ENCODE measurements around the gene ZFYVE28.

ZFYVE28 gene

DNA sequence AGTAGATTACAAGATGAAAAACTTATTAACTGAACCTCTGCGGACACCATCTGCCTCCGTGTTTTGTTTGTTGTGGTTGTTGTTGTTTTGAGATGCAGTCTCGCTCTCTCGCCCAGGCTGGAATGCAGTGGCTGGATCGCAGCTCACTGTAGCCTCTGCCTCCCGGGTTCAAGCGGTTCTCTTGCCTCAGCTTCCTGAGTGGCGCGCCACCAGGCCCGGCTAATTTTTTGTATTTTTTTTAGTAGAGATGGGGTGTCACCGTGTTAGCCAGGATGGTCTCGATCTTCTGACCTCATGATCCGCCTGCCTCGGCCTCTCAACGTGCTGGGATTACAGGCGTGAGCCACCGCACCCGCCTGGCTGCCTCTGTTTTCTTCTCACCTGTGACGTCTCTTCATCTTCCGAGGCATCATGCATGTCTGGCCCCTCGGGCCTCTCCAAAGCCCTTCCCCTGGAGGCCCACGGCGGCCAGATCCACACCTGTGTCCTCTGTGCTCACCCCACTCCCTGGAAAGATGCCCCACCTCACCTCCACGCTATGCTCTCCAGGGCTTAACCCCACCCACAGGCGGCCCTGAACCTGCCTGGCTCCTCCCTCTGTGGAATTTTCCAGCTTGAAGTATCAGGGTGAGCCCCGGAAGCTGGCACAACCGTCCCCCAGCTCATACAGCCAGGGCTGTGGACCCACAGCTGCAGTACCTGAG is 79.5 kb downstream of the ZFYVE28 start:
- DNase-seq (ENCODE audit: extremely low spot score, insufficient read length, low read depth) (no peak), FAIRE-seq (no peak)

DNA sequence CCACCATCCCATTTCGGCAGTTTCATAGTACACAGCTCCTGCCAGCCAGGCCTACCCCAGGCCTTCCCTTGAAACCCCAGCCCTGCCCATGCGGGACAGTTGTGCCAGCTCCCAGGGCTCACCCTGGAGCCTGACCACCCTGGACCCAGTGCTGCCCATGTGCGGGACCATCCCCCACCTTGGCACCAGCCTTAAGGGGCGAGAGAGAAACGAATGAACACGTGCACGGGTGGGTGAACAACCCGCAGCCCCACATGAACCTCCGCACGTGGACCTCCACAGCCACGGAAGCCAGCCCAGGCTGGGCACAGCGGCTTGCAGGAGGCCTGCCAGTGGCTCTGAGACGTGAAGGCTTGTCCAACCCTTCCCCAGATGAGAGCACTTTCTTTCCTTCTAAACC is 80.5 kb downstream of the ZFYVE28 start:
- FAIRE-seq, result no peak
- no peak for DNase-seq (ENCODE audit: extremely low spot score, insufficient read length, low read depth)

DNA sequence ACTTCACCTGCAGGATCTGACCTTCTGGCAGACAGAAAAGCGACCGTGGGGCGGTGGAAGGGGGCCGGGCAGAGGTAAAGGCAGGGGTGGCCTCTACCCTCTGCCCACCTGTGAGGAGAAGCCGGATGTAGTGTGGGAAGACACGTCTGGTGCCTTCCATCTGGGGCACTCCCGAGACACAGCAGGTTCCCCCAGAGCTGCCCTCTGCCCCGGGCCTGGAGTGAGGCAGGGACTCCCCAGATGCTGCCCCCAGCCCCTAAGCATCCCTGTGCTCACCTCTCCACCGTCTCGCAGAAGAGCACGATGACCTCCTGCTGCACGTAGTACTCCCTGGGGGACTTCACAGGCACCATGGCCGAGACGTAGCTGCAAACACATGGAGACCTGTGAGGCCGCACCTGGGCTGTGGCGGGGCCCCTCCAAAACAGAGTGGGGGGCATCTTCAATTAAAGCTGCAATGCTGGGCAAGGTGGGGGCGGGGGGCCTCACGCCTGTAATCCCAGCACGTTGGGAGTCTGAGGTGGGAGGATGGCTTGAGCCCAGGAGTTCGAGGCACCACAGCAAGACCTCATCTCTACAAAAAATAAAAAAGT is 81.2 kb downstream of the ZFYVE28 start:
- DNase-seq (ENCODE audit: extremely low spot score, insufficient read length, low read depth) (no peak), FAIRE-seq (no peak)

DNA sequence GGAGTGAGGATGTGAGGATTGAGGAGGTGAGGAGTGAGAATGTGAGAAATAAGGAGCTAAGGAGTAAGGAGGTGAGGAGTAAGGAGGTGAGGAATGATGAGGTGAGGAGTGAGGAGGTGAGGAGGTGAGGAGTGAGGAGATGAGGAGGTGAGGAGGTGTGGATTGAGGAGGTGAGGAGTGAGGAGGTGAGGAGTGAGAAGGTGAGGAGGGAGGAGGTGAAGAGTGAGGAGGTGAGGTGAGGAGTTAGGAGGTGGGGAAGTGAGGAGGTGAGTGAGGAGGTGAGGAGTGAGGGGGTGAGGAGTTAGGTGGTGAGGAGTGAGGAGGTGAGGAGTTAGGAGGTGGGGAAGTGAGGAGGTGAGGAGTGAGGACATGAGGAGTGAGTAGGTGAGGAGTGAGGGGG is 81.8 kb downstream of the ZFYVE28 start:
- FAIRE-seq (no peak), DNase-seq (ENCODE audit: extremely low spot score, insufficient read length, low read depth) (no peak)

DNA sequence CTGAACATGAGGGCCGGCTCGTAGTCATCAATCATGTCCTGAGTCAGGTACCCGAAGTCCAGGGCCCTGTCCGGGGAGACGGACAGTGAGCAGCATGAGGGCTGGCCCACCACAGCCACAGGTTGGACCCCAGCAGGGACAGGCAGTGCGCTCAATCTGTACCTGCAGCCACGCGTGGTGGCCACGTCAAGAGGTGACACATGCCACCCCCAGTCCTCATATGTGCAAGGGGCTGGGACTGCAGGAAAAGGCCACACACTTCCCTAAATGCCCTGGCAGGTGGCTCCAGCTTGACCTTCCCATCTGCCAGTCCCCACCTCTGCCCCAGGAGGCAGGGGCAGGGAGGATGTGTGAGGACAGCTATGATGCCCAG is 82.7 kb downstream of the ZFYVE28 start:
- DNase-seq (ENCODE audit: extremely low spot score, insufficient read length, low read depth), result no peak
- no peak for FAIRE-seq

DNA sequence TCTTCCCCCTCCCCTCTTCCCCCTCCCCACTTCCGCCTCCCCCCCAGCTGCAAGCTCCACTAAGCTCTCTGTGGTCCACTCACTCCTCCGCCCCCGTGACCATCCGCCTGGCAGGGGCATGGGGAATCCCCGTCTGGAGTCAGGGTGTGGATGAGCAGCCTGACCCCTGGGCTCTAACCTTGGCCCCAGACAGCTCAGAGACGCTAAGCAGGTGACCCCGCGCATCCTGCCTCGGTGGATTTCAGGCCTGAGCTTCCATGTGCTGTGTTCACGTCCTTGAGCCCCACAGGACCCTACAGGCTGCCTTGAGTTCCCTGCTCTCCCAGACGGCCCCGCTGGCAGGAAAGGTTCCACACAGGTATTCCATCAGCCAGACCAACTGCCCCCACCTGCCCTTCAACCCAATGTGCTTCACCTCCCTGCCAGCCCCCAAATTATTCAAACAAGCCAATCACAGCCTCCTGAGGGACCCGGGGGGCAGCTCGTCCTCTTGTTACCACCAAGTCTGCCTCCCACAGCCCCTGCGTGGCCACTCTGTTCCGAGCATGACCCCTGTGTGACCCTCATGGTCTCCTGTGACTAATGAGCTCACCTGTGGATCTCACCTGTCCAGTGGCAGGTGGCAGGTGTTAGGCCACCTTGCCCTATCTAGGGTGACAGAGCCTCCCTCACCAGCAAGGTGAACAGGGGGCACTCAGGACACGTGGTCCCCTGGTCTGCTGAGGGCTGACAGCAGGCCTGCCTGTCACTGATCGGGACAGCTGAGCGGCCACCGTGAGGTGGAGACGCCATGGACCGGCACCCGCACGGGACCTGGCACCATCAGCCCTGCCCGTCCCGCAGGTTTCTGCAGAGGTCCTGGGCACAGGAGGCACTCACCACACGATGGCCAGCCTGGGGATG is 83.4 kb downstream of the ZFYVE28 start:
- no peak for DNase-seq (ENCODE audit: extremely low spot score, insufficient read length, low read depth)
- FAIRE-seq, result no peak

DNA sequence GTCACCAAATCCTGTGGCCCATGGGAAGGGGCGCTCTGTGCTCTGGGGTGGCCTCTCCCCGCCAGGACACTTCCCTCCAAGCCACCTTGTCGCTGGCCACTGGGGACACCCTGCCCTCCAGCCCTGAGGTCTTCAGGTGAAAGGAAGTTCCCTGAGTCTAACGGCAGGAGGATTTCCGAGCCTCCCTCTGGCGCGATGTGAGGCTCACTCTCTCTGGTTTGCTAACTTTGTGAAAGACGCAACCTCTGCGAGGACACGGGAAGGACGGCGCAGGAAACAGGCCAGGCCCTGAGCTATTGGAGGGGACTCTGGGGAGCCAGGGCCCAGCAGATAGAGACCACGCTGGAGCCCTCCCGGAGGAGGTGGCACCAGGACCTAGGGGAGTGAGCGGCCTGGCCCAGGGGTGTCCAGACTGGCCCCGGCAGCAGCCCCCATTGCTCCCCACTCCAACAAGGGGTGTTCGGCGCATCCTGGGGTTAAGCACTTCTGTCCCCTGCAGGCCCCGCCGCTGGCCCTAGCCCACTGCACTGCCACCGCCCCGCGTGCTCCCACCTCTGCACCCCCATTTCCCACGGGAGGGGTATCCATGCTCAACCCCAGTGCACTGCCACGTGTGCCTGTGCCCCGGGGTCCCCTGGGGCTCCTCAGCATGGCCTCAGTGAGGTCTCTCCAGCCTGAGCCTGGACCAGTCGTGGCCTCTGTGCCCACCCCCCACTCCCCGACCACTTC is 84.4 kb downstream of the ZFYVE28 start:
- DNase-seq (ENCODE audit: extremely low spot score, insufficient read length, low read depth), result no peak
- FAIRE-seq, result no peak

DNA sequence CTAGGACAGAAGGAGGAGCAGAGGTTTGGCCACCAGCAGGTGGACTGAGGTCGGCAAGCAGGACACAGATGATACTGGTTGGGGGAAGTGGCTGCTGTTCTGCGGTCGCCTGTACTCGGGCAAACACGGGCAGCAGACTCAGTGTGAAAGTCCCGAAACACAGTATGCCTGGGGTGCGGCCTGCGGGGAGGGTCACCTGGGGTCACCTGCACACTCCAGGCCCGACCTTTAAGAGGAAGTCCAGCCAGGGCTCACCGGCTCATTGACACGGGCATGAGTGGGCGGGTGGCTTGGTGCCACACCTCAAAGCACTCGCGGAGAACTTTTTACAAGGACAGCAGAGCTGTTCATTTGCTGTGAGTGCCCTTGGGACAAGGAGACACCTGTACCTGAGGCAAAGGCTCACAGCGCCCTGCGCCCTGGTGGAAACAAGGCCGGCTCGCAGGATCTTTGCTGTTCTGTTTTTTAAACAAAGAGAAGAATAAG is 85.0 kb downstream of the ZFYVE28 start:
- DNase-seq (ENCODE audit: extremely low spot score, insufficient read length, low read depth) (no peak), FAIRE-seq (no peak)

DNA sequence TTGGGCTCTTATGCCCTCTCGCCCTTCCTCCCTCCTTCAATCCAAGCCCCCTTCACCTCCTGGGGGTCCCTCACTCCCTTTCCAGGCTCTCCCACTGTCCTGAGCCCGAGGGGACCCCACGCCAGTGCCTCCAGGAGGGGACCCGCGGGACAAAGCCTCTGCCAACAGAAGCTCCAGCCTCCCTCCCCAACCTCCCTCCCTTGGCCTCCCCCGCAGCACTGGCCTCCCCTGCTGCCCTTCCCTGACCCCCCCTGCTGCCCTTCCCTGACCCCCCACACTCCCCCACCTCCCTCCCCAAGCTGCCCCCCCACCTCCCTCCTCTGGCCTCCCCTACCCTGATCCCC is 85.5 kb downstream of the ZFYVE28 start:
- FAIRE-seq (no peak), DNase-seq (ENCODE audit: extremely low spot score, insufficient read length, low read depth) (no peak)

DNA sequence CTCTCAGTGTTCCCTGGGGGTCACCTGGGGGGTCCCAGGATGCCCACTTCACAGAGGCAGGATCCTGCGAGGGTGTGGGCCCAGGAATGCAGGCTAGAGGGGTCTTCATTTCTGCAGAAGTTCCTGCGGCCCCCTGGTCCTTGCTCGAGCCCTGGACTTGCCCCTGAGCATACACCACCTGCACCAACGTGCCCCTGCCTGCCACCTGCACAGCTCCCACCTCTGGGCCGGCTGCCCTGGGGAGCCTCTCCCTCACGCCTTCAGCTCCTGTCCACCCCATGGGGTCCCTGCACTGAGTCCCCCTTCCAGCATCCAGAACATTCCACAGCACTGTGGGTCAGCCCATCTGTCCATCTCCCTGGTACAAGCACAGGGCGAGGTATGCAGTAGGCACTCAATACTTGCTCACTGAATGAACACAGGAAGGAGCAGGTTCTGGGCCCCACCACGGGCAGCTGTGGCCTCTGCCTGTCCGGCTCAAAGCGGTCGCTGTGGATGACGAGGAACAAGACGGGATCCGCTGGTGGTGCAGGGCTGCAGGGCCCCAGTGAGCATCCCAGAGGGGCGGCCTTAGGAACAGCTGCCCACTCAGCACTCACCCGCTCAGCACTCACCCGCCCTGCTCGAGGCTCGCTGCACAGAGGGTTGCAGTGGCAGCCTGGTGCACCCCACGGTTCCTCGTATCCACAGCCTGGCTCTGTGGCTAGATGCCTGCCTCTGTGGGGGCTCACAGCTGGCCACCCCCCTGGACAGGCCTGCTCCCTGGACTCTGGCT is 86.1 kb downstream of the ZFYVE28 start:
- DNase-seq (ENCODE audit: extremely low spot score, insufficient read length, low read depth) (no peak), FAIRE-seq (no peak)

DNA sequence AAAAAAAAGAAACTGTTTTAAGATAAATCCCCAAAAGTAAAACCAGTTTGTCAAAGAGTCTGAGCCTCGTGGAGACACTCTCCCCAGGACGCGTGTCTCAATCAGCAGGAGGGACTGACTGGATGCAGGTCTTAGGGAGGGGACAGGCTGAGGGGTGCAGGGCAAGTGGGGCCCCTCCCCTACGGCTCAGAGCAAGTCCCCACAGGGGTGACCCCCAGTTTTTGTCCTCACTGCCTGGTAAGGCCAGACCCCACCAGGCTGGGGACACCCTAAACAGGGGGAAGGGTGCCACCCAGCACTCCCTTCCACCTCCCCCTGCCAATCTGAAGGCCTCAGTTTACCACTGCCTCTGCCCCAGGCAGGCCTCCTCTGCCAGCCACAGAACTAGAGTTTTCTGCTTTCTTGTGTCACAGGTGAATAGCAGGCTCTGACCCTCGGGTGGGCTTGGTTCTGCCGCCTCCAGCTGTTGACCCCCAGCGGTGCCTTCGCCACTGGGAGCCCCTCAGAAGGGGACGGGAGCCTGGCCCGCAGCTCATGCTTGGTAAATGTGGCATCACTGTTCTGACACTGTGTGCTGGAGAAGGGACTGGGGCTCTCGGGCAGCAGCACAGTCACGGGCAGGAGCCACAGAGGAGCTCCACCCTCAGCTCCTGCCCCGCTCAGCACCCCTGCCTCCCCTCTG is 86.8 kb downstream of the ZFYVE28 start:
- FAIRE-seq (no peak), DNase-seq (ENCODE audit: extremely low spot score, insufficient read length, low read depth) (no peak)

DNA sequence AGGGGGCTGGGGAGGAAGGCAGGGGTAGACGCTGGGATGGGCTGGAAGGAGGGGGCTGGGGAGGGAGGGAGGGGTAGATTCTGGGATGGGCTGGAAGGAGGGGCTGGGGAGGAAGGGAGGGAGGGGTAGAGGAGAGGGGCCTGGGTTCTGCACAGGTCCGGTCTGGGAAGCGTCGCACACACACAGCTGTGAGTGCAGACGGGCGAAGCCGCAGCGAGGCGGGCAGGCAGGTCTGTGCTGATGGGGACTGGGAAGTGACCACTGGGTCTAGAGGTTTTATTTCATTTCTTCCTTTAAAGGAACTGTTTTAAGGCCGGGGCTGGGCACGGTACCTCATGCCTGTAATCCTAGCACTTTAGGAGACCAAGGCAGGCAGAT is 87.4 kb downstream of the ZFYVE28 start:
- no peak for FAIRE-seq

DNA sequence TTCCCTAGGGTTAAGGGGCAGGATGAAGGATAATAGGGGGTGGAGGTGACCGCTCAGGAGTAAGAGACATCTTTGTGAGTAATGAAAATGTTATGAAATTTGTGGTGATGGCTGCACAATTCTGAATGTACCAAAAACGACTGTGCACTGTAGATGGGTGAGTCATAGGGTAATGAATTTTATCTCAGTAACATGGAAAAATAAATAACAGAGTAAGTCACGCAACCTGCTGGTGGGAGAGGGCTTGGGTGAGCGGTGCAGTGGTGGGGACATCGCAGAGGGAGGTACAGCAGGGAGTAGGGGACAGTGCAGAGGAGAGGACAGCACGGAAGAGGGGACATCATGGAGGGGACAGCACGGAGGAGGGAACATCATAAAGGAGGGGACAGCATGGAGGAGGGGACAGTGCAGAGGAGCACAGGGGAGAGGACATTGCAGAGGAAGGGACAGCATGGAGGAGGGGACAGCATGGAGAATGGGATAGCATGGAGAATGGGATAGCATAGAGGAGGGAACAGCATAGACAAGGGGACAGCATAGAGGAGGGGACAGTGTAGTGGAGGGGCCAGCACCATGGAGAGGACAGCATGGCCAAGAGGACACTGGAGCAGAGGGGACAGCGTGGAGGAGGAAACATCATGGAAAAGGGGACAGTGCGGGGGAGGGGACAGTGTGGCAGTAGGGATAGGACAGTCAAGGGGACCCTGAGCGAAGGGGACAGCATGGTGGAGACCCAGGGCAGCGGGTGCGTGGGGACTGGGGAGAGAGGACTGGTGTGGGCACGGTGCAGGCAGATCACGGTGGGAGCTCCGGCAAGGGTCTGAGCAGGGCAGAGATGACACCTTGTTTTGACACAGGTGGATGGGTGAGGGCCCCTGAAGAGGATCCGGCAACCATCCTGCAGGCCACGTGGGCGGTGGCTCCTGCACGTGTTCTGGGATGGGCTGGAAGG is 88.1 kb downstream of the ZFYVE28 start:
- FAIRE-seq, result no peak

More for the DNA sequence above, 87.4 kb downstream of the ZFYVE28 start:
- no peak for DNase-seq (ENCODE audit: extremely low spot score, insufficient read length, low read depth)

DNA sequence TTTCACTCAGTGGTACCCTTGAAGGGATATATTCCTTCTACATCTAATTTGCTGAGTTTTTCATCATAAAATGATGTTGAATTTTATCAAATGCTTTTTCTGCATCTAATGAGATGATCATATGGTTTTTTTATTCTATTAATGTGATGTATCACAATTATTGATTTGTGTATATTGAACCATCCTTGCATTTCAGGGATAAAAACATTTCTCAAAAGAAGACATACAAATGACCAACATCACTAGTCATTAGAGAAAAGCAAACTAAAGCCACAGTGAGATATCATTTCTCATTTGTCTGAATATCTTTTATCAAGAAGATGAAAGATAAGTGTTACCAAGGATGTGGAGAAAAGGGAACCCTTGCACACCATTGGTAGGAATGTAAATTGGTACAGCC is 90.9 kb downstream of the ZFYVE28 start:
- DNase-seq (ENCODE audit: extremely low spot score, insufficient read length, low read depth) (no peak), FAIRE-seq (no peak)

More for the DNA sequence above, 88.1 kb downstream of the ZFYVE28 start:
- DNase-seq (ENCODE audit: extremely low spot score, insufficient read length, low read depth), result no peak

DNA sequence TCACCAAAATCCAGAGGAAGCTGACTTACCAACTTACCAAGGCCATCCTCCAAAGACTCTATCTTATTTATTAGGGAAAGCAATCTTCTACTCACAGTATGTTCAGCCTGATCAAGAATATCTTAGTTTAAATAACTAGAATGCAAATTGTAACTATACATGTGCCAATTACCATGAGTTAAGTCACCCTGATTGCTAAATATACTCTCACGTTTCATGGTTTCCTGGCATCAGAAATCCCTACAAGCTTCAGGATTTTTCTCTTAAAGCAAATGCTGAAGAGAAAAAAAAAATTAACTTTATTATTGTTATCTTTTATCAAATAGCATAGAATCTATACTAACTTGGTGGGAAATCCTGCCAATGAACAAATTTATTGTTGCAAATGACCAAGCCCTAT is 93.6 kb downstream of the ZFYVE28 start:
- FAIRE-seq (no peak), DNase-seq (ENCODE audit: extremely low spot score, insufficient read length, low read depth) (no peak)

DNA sequence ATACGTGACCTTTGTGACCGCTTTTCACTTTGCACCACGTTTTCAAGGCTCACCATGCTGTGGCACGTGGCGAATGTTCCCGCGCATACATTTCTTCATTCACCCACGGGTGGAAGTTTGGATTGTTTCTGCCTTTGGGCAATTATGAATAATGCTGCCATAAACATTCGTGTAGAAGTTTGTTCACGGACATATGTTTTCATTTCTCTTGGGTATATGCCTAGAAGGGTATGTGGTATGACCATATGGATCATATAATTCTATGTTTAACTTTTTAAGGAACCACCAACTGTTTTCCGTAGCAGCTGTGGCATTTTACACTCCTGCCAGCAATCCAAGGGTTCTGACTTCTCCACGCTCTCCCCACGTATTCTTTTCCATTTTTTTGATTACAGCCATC is 95.6 kb downstream of the ZFYVE28 start:
- no peak for DNase-seq (ENCODE audit: extremely low spot score, insufficient read length, low read depth)
- FAIRE-seq, result no peak

DNA sequence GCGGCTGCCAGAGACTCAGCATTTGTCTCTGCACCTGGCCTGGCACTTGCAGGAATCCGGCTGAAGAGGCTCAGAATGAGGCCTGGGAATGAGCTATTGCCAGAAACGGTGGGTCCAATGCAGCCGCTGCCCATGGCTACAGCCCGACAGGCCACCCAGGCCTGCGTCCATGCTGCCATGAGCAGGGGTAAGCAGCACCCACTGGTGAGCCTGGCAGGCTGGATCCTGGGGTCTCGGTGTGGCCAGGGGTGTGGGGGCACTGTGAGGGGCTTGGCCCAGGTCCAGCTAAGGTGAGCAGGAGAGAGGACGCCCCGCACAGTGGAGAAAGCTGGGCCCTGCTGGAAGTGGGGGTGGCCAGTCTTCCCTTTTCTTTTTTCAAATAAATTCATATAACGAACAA is 96.2 kb downstream of the ZFYVE28 start:
- DNase-seq (ENCODE audit: extremely low spot score, insufficient read length, low read depth) (no peak), FAIRE-seq (no peak)
